ENCODE results near the gene QKI. TPM values are rescaled to one million over a fixed set of nuclear protein-coding genes. Genes with fewer than 3 reads are reported as not detected.
"Not testable (repeated sequence)": the region's sequence is repeated elsewhere in the genome, so short reads cannot be mapped to it uniquely, and the experiment has no call there.

QKI gene
- total RNA-seq, 3 donors from 2014 or later, result 158 to 304 (median 172) TPM

GRCh38 chr6:163377561-163377960 is 37.0 kb upstream of the QKI start:
- DNase-seq (ENCODE audit: low spot score in 2 of 2), result no peak
- H3K4me3 ChIP-seq, result no peak overlapping the region
- H3K36me3 ChIP-seq, result no peaks in the 10 kb centered on the region
- H3K4me1 ChIP-seq, result no peaks in the 10 kb centered on the region
- H3K27me3 ChIP-seq, result no peaks in the 10 kb centered on the region
- no peaks in the 10 kb centered on the region for H3K9me3 ChIP-seq
- no peak overlapping the region for H3K27ac ChIP-seq
- TF ChIP-seq POLR2A (IDR thresholded peaks at IDR 0.05), result no peak
- TF ChIP-seq CTCF (IDR thresholded peaks at IDR 0.05), result no peak
- intact Hi-C loops (cut with DNase I; ENCODE audit: low total_unique reads), result no loop called here

GRCh38 chr6:163380216-163380615 is 34.3 kb upstream of the QKI start:
- Histone ChIP-seq H3K4me1 (no peaks in the 10 kb centered on the region), H3K27ac (no peak overlapping the region), H3K36me3 (no peaks in the 10 kb centered on the region), H3K4me3 (no peak overlapping the region), H3K9me3 (no peaks in the 10 kb centered on the region), H3K27me3 (no peaks in the 10 kb centered on the region)
- TF ChIP-seq POLR2A (IDR thresholded peaks at IDR 0.05) (no peak), CTCF (IDR thresholded peaks at IDR 0.05) (no peak), POLR2AphosphoS5 (IDR thresholded peaks at IDR 0.05) (no peak)
- DNase-seq (ENCODE audit: low spot score in 2 of 2), result no peak
- intact Hi-C loops (cut with DNase I; ENCODE audit: low total_unique reads), result no loop called here

GRCh38 chr6:163381118-163381756 is 33.3 kb upstream of the QKI start:
- no peaks in the 10 kb centered on the region for H3K27me3 ChIP-seq
- H3K4me1 ChIP-seq, result no peaks in the 10 kb centered on the region
- H3K4me3 ChIP-seq, result no peak overlapping the region
- no peak overlapping the region for H3K27ac ChIP-seq
- intact Hi-C loops (cut with DNase I; ENCODE audit: low total_unique reads), result no loop called here
- no peak for TF ChIP-seq CTCF (IDR thresholded peaks at IDR 0.05)
- TF ChIP-seq POLR2A (IDR thresholded peaks at IDR 0.05), result no peak
- no peak for TF ChIP-seq POLR2AphosphoS5 (IDR thresholded peaks at IDR 0.05)
- no peaks in the 10 kb centered on the region for H3K9me3 ChIP-seq
- no peak for DNase-seq (ENCODE audit: low spot score in 2 of 2)
- H3K36me3 ChIP-seq, result no peaks in the 10 kb centered on the region

- H3K9me3 ChIP-seq; H3K4me1 ChIP-seq; H3K27me3 ChIP-seq; H3K27ac ChIP-seq; H3K36me3 ChIP-seq; DNase-seq (ENCODE audit: low spot score in 2 of 2); H3K4me3 ChIP-seq; intact Hi-C loops (cut with DNase I; ENCODE audit: low total_unique reads): not testable (repeated sequence)
Observed at GRCh38 chr6:163383396-163383795, 31.1 kb upstream of the QKI start.

- H3K27me3 ChIP-seq, result no peaks in the 10 kb centered on the region
- DNase-seq (ENCODE audit: low spot score in 2 of 2), result no peak
- no peaks in the 10 kb centered on the region for H3K9me3 ChIP-seq
- no peak overlapping the region for H3K4me3 ChIP-seq
- no peak for TF ChIP-seq POLR2A (IDR thresholded peaks at IDR 0.05)
- TF ChIP-seq CTCF (IDR thresholded peaks at IDR 0.05), result no peak
- no peaks in the 10 kb centered on the region for H3K4me1 ChIP-seq
- intact Hi-C loops (cut with DNase I; ENCODE audit: low total_unique reads), result no loop called here
- H3K36me3 ChIP-seq, result no peaks in the 10 kb centered on the region
- H3K27ac ChIP-seq, result no peak overlapping the region
Observed at GRCh38 chr6:163383912-163384311, 30.6 kb upstream of the QKI start.

GRCh38 chr6:163384510-163384909 is 30.0 kb upstream of the QKI start:
- no peak for DNase-seq (ENCODE audit: low spot score in 2 of 2)
- H3K9me3 ChIP-seq, result no peaks in the 10 kb centered on the region
- no peaks in the 10 kb centered on the region for H3K4me1 ChIP-seq
- H3K27ac ChIP-seq, result no peak overlapping the region
- H3K36me3 ChIP-seq, result no peaks in the 10 kb centered on the region
- no peak overlapping the region for H3K4me3 ChIP-seq
- intact Hi-C loops (cut with DNase I; ENCODE audit: low total_unique reads), result no loop called here
- TF ChIP-seq POLR2AphosphoS5 (IDR thresholded peaks at IDR 0.05) (no peak), POLR2A (IDR thresholded peaks at IDR 0.05) (no peak), CTCF (IDR thresholded peaks at IDR 0.05) (no peak)
- H3K27me3 ChIP-seq, result no peaks in the 10 kb centered on the region

- intact Hi-C loops (cut with DNase I; ENCODE audit: low total_unique reads), result loop anchor here (5.0 kb wide), 1 partner anchor 1788 kb away; no protein-coding TSS in a partner anchor
- H3K4me1 ChIP-seq; H3K4me3 ChIP-seq; DNase-seq (ENCODE audit: low spot score in 2 of 2); H3K27me3 ChIP-seq; H3K9me3 ChIP-seq; H3K36me3 ChIP-seq; H3K27ac ChIP-seq: not testable (repeated sequence)
Observed at GRCh38 chr6:163385503-163385902, 29.0 kb upstream of the QKI start.

All from breast epithelium (tissue), 4 donors.